Measurements from ENCODE around the gene TEDC1. TPM values are rescaled to one million over a fixed set of nuclear protein-coding genes. Genes with fewer than 3 reads are reported as not detected.

The TEDC1 gene
- total and polyA plus RNA-seq, 4 donors, result 7.7 to 21.3 (median 16.8) TPM

DNA sequence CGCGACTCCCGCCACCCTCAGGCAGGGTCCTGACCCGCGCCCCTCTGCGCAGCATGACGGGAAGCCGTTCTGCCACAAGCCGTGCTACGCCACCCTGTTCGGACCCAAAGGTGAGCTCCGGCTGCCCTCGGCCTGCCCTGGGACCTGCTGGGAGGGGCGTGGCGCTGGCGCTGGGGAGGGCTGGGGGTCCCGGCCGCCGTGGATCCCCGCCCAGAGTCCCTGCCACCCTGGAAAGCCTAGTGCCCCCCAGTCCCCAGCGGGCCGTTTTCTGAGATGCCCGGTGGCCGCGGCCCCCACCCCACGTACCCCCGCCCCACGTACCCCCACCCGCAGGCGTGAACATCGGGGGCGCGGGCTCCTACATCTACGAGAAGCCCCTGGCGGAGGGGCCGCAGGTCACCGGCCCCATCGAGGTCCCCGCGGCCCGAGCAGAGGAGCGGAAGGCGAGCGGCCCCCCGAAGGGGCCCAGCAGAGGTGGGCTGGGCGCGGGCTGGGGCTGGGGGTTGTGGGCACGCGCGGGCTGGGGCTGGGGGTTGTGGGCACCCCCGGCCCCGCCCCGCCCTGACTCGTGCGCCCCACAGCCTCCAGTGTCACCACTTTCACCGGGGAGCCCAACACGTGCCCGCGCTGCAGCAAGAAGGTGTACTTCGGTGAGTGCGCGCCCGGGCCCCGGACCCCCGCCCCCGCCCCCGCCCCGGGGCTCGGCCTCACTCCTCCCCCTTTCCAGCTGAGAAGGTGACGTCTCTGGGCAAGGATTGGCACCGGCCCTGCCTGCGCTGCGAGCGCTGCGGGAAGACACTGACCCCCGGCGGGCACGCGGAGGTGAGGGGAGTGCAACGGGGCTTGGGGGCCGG, 12.4 kb upstream of the TEDC1 start:
- 45% methylated on average over 42 of the region's 81 CpGs for WGBS (ENCODE audit: insufficient coverage)
- DNase-seq (ENCODE audit: low read depth in 4 of 6, low spot score in 6 of 6), result no peak
- no peak overlapping the region for H3K27ac ChIP-seq (ENCODE audit: low read depth, low read length)
- H3K36me3 ChIP-seq (ENCODE audit: control insufficient read depth, insufficient read depth, low read length), result peaks cover 57% of the 10 kb centered on the region
- no peak overlapping the region for H3K4me3 ChIP-seq (ENCODE audit: low read depth, low read length)
- H3K27me3 ChIP-seq (ENCODE audit: control insufficient read depth, insufficient read depth, low read length), result no peaks in the 10 kb centered on the region
- H3K4me1 ChIP-seq (ENCODE audit: control insufficient read depth, insufficient read depth, low read length), result peaks cover 81% of the 10 kb centered on the region
- no peaks in the 10 kb centered on the region for H3K9me3 ChIP-seq (ENCODE audit: control insufficient read depth, insufficient read depth, low read length)

DNA sequence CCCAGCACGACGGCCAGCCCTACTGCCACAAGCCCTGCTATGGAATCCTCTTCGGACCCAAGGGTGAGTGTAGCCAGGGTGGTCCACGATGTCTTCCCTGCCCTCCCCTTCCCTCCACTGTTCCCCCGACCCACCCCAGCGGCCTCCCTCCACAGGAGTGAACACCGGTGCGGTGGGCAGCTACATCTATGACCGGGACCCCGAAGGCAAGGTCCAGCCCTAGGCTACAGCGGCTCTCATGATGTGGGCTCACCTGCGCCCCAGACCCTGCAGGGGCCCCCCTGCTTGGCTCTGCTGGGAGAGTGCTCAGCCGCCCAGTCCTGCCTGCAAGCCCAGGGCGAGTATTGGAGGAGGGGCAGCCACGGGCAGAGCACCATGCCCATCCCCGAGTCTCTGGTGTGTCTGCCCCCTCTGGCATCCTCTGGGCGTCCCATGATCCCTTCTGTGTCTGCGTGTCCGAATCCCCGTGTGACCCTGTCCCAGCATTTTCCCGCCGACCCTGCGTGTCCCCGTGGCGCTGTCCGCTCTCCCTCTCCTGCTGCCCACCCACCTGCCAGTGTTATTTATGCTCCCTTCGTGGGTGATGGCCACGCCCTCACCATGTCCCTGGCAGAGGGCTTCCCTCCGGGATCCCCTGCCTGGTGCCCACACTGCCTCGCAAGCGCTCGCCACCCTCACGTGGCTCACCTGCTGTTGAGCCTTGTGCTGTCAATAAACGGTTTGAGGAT, 11.5 kb upstream of the TEDC1 start:
- Histone ChIP-seq H3K27ac (ENCODE audit: low read depth, low read length) (no peak overlapping the region), H3K4me3 (ENCODE audit: low read depth, low read length) (no peak overlapping the region), H3K4me1 (ENCODE audit: control insufficient read depth, insufficient read depth, low read length) (peaks cover 86% of the 10 kb centered on the region), H3K36me3 (ENCODE audit: control insufficient read depth, insufficient read depth, low read length) (peaks cover 63% of the 10 kb centered on the region), H3K27me3 (ENCODE audit: control insufficient read depth, insufficient read depth, low read length) (no peaks in the 10 kb centered on the region), H3K9me3 (ENCODE audit: control insufficient read depth, insufficient read depth, low read length) (no peaks in the 10 kb centered on the region)
- no peak for DNase-seq (ENCODE audit: low read depth in 4 of 6, low spot score in 6 of 6)
- 54% methylated on average over 31 of the region's 34 CpGs for WGBS (ENCODE audit: insufficient coverage)

DNA sequence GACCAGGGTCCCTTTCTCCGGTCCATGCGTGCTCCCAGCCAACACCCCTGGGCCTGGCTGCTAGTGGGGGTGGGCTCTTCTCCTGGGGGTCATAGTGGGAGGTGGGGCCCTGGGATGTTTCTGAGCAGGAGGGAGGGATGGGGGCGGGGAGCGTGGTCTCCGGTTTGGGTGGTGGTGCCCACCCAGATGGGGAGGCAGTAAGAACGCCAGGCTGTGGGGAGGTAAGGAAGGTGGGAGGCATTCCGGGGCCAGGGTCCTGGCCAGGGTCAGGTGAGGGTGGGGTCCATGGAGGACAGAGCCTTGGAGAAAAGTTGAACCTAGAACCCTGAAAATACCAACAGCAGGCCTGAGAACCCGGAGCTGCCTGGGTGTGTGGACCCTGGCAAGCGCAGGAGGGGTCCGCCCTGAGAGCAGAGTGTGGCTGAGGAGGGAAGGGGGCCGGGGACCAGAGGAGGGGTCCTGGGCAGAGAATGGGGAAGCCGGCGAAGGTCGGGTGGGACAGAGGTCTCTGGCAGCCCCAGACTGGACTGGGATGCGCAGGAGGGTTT, 10.8 kb upstream of the TEDC1 start:
- Histone ChIP-seq H3K4me1 (ENCODE audit: control insufficient read depth, insufficient read depth, low read length) (peaks cover 90% of the 10 kb centered on the region), H3K27me3 (ENCODE audit: control insufficient read depth, insufficient read depth, low read length) (peaks cover 2% of the 10 kb centered on the region), H3K4me3 (ENCODE audit: low read depth, low read length) (no peak overlapping the region), H3K27ac (ENCODE audit: low read depth, low read length) (peak overlapping the region; percentile 97), H3K36me3 (ENCODE audit: control insufficient read depth, insufficient read depth, low read length) (peaks cover 63% of the 10 kb centered on the region), H3K9me3 (ENCODE audit: control insufficient read depth, insufficient read depth, low read length) (no peaks in the 10 kb centered on the region)
- 49% methylated on average over 13 of the region's 15 CpGs for WGBS (ENCODE audit: insufficient coverage)
- no peak for DNase-seq (ENCODE audit: low read depth in 4 of 6, low spot score in 6 of 6)

DNA sequence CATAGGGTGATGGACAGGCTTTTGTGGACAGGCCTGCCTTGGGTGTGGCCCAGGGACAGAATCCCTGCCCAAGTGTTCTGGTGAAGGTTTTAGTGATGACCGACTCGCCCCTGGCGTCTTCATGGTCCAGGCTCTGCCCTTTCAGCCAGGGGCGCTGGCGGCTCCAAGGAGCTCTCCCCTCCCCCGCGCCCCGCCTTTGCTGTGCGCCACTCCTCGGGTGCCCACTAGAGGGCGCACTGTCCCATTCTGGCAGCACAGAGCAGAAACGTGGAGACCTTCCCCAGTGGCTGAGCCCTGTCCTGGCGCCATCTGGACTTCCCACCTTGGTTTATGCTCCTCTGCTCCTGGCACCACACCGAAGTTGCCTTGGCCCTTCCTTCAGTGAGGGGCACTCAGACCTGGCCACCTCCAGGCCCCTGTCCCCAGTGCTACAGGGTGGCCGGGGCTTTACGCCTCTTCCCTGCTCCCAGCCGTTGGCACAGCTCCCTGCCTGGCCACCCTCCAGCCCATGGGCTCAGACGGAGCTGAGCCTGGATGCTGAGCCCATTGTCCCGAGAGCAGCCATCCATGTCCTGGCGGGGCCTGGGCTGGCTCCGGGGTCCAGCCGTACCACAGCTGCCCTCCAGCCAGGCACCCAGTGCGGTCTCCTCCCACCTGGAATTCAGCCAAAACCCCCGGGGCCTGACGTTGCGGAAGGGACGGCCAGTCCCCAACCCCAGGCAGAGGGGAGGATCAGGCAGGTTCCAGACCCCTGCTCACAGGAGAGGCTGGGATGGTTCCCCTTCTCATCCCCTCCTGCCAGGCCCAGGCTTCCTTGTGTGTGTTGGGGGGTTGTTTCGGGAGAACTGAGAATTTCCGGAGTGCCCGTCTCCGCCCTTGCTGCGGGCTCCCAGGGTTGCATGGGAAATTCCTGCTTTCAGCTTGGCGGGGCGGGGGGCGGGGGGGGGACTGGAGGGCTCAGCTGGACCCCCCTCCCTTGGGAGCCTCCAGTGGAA, 9.9 kb upstream of the TEDC1 start:
- 2% methylated on average over 26 of the region's 35 CpGs for WGBS (ENCODE audit: insufficient coverage)
- peak; percentile 77 to 97 (median 86) for DNase-seq (ENCODE audit: low read depth in 4 of 6, low spot score in 6 of 6)
- H3K27ac ChIP-seq (ENCODE audit: low read depth, low read length), result peak overlapping the region; percentile 97
- H3K4me1 ChIP-seq (ENCODE audit: control insufficient read depth, insufficient read depth, low read length), result peaks cover 89% of the 10 kb centered on the region
- H3K27me3 ChIP-seq (ENCODE audit: control insufficient read depth, insufficient read depth, low read length), result peaks cover 9% of the 10 kb centered on the region
- H3K36me3 ChIP-seq (ENCODE audit: control insufficient read depth, insufficient read depth, low read length), result peaks cover 55% of the 10 kb centered on the region
- peak overlapping the region; percentile 36 for H3K4me3 ChIP-seq (ENCODE audit: low read depth, low read length)
- H3K9me3 ChIP-seq (ENCODE audit: control insufficient read depth, insufficient read depth, low read length), result no peaks in the 10 kb centered on the region

DNA sequence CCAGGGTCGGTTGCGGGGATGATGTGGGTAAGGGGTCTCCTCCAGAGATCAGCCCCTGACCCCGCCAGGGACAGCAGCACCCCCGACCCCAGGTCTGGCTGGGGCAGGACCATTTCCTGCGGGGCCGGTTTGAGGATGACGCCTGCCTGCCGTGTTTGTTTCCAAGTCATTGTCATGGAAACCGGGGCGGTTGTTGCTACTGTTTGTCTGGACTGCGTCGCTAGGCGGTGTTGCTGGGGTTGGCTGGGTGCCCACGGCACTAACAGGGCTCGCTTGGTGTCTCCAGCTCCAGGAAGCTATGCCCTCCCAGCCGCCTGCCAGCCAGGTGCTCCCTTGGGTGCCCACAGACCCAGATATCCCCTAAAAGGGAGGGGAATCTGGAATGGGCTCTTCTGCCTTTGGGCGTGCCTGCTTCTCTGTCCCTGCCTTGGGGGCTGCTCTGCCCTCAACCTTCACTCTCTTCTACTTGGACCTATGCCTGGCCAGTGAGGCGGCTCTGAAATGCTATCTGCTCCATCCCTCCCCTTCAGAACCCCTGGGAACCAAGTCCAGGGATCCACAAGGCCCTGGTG, 9.1 kb upstream of the TEDC1 start:
- DNase-seq (ENCODE audit: low read depth in 4 of 6, low spot score in 6 of 6), result peak in 4 of 6 donors; percentile 72 to 96 (median 90)
- peaks cover 18% of the 10 kb centered on the region for H3K27me3 ChIP-seq (ENCODE audit: control insufficient read depth, insufficient read depth, low read length)
- H3K36me3 ChIP-seq (ENCODE audit: control insufficient read depth, insufficient read depth, low read length), result peaks cover 47% of the 10 kb centered on the region
- H3K4me3 ChIP-seq (ENCODE audit: low read depth, low read length), result no peak overlapping the region
- no peaks in the 10 kb centered on the region for H3K9me3 ChIP-seq (ENCODE audit: control insufficient read depth, insufficient read depth, low read length)
- H3K27ac ChIP-seq (ENCODE audit: low read depth, low read length), result peak overlapping the region; percentile 97
- H3K4me1 ChIP-seq (ENCODE audit: control insufficient read depth, insufficient read depth, low read length), result peaks cover 89% of the 10 kb centered on the region
- 2% methylated on average over 18 of the region's 18 CpGs for WGBS (ENCODE audit: insufficient coverage)

DNA sequence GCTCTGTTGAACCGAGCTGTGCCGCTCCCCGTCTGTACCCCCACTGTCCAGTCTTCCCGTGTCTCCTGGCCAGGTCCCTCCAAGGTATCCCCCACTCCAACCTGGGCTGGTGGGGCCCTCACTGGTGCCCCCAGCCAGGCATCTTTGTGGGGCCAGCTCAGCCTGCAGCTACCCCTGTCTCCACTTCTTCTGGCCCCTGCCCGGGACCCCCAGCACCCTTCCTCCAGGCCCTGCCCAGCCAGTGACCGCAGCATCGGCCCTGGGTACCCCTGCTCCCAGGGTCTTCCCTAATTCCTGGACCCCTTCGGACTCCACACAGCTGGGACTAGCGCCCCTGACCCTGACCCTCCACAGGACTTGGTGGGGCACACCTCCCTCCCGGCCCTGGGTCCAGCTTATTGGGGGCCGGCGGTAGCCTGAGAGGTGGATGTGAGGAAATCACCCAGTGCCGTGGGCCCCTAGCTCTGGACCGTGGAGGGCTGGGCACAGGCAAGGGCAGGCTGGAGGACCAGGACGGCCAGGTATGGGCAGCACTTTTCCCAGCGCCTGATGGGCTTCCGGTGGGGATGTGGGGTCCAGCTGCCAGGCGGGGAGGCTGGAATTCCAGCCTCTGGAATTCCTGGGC, 8.4 kb upstream of the TEDC1 start:
- WGBS (ENCODE audit: insufficient coverage), result 69% methylated on average over 16 of the region's 18 CpGs
- DNase-seq (ENCODE audit: low read depth in 4 of 6, low spot score in 6 of 6), result no peak
- Histone ChIP-seq H3K27ac (ENCODE audit: low read depth, low read length) (peak overlapping the region; percentile 97), H3K4me3 (ENCODE audit: low read depth, low read length) (no peak overlapping the region), H3K36me3 (ENCODE audit: control insufficient read depth, insufficient read depth, low read length) (peaks cover 44% of the 10 kb centered on the region), H3K9me3 (ENCODE audit: control insufficient read depth, insufficient read depth, low read length) (no peaks in the 10 kb centered on the region), H3K4me1 (ENCODE audit: control insufficient read depth, insufficient read depth, low read length) (peaks cover 89% of the 10 kb centered on the region), H3K27me3 (ENCODE audit: control insufficient read depth, insufficient read depth, low read length) (peaks cover 23% of the 10 kb centered on the region)

DNA sequence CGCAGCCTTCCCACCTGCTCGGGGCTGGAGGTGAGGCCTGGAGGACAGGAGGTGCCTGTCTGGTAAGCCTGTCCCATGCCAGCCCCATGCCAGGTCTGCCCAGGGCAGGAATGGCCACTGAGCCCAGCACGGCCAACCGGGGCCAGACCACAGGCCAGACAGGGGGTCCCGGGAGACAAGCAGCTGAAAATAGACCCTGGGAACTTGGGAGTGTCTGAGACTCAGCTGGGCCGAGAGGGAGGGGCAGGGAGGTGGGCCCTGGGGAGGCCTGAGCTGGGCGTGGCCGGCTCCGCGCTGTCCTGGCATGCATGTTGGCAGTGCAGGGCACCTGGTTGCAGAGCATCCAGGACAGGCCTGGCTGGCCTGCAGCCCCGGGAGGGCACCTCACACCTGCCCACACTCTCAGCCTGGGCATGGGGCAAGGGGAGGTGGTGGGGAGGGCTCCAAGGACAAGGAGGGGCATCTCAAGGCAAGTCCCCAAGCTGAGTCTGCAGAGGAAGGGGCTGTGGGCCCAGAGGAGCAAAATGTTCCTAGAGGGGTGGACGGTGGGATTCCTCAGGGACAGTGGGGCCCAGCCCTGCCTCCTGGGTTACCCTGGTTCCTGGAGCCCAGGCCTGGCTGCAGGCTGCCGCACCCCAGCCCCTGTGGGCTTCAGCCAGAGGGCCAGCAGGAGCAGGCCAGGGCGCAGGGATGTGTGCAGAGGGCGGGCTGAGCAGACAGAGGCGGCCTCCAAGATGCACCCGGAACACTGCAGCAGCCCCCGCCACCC, 7.6 kb upstream of the TEDC1 start:
- WGBS (ENCODE audit: insufficient coverage), result 75% methylated on average over 18 of the region's 18 CpGs
- peaks cover 36% of the 10 kb centered on the region for H3K36me3 ChIP-seq (ENCODE audit: control insufficient read depth, insufficient read depth, low read length)
- H3K27me3 ChIP-seq (ENCODE audit: control insufficient read depth, insufficient read depth, low read length), result peaks cover 30% of the 10 kb centered on the region
- DNase-seq (ENCODE audit: low read depth in 4 of 6, low spot score in 6 of 6), result no peak
- no peaks in the 10 kb centered on the region for H3K9me3 ChIP-seq (ENCODE audit: control insufficient read depth, insufficient read depth, low read length)
- H3K4me3 ChIP-seq (ENCODE audit: low read depth, low read length), result no peak overlapping the region
- no peak overlapping the region for H3K27ac ChIP-seq (ENCODE audit: low read depth, low read length)
- peaks cover 93% of the 10 kb centered on the region for H3K4me1 ChIP-seq (ENCODE audit: control insufficient read depth, insufficient read depth, low read length)

All from spinal cord (tissue), 10 donors.